SU-DHL-6 (cell line): ENCODE results near the gene TCF4.

Source experiments
- H2AFZ ChIP-seq: fragments of 200-600 bp; sonication (generic); 2 replicates; pipeline ENCODE4 v1.6.1; 2014; ENCODE audit warnings: low read depth, mild to moderate bottlenecking, moderate library complexity, mixed read lengths, antibody characterized with exemption, low read length; ENCODE audit not compliant: severe bottlenecking
- H3F3A ChIP-seq: fragments of 200-600 bp; shearing (Covaris generic); 2 replicates; pipeline ENCODE4 v1.6.0; 2016; ENCODE audit warnings: antibody characterized with exemption, mild to moderate bottlenecking; ENCODE audit not compliant: insufficient read depth
- H3K27ac ChIP-seq: fragments of 200-600 bp; sonication (generic); 2 replicates; pipeline ENCODE4 v1.5.1; 2016; ENCODE audit warnings: low read depth, mild to moderate bottlenecking, low read length, moderate library complexity, mixed read lengths
- H3K27me3 ChIP-seq: fragments of 200-600 bp; sonication (generic), shearing (Covaris generic); 2 replicates; pipeline ENCODE4 v1.6.0; 2014; ENCODE audit warnings: mild to moderate bottlenecking, low read length
- H3K36me3 ChIP-seq: fragments of 200-600 bp; sonication (generic); 2 replicates; pipeline ENCODE4 v1.6.1; 2014; ENCODE audit warnings: mild to moderate bottlenecking, low read length, mixed read lengths
- H3K4me2 ChIP-seq: fragments of 300-600, 200-600 bp; shearing (Covaris generic), sonication (generic); 2 replicates; pipeline ENCODE4 v1.6.0; 2014; ENCODE audit warnings: low read length, low read depth, mild to moderate bottlenecking; ENCODE audit not compliant: poor library complexity, severe bottlenecking
- H3K4me3 ChIP-seq: fragments of 200-600 bp; sonication (generic); 2 replicates; pipeline ENCODE4 v1.5.1; 2014; ENCODE audit warnings: antibody characterized with exemption, low read length, mild to moderate bottlenecking, mixed read lengths; ENCODE audit not compliant: insufficient read depth, poor library complexity, severe bottlenecking
- H3K79me2 ChIP-seq: fragments of 200-600 bp; sonication (generic); 2 replicates; pipeline ENCODE4 v1.6.1; 2014; ENCODE audit warnings: mild to moderate bottlenecking, low read length, moderate library complexity; ENCODE audit not compliant: insufficient read depth
- H3K9ac ChIP-seq: fragments of 200-600 bp; sonication (generic); 2 replicates; pipeline ENCODE4 v1.7.0; 2014; ENCODE audit warnings: mild to moderate bottlenecking, low read length
- H3K9me2 ChIP-seq: fragments of 200-600 bp; sonication (generic); replicated peaks from 2 replicates; pipeline ENCODE4 v1.6.1; 2014; ENCODE audit warnings: low read length; ENCODE audit not compliant: insufficient read depth
- H3K9me3 ChIP-seq: fragments of 200-600 bp; sonication (generic); 2 replicates; pipeline ENCODE4 v1.6.1; 2014; ENCODE audit warnings: low read length, mixed read lengths; ENCODE audit not compliant: insufficient read depth
- H4K20me1 ChIP-seq: fragments of 200-600 bp; sonication (generic); 2 replicates; pipeline ENCODE4 v1.6.1; 2014; ENCODE audit warnings: low read depth, mild to moderate bottlenecking, antibody characterized with exemption, low read length, moderate library complexity, mixed read lengths
- EZH2phosphoT487 ChIP-seq: fragments of 200-600 bp; sonication (generic), shearing (Covaris generic); conservative IDR thresholded peaks from 2 replicates; pipeline ENCODE4 v1.6.1; 2018; ENCODE audit warnings: mild to moderate bottlenecking, antibody characterized with exemption, low read length, moderate library complexity, mixed read lengths
- TF ChIP-seq, protein P1 (sequence below): fragments of 200-600 bp; sonication (generic); IDR thresholded peaks from one replicate; pipeline ENCODE4 v1.5.1; 2017; ENCODE audit warnings: antibody characterized with exemption, mild to moderate bottlenecking, low read length, moderate library complexity; ENCODE audit not compliant: insufficient read depth, poor library complexity, severe bottlenecking

Gene TCF4

DNA sequence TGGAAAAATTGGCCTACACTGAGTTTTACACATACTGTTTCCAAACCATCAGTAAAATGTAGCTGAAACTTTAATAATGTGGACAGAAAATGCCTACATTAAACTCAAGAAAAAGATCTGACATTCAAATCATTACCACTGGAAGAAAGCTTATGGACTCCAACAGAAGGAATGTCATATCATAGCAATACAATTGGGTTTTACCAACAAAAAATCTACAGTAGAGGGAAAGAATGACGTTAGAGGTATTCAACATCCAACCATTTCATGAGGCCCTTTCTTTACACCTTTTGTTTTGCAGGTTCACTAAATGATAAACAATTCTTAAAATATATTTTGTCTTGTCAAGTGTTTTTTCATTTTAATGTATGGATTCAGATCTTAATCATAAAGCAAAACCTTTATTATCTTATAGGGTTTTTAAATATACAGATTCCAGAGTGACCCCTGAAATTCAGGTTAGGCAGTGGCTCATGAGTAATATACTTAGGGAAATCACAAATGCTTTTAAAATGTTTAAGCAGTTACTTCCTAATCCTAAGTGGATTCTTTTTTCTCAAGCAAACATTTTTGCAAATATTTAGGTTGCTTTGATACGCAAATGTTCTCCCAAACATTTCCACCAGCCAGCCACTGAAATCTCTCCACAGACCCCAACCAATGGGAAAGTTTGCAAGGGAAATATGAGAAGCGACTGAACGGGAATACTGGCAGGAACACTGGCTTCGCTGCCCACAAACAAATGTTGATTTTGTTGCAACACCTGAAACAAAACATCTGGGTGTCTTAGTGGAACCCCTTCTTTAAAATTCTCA is 168.7 kb downstream of the TCF4 start:
- H3K9ac ChIP-seq: no peak overlapping the region
- no peak overlapping the region for H3K4me2 ChIP-seq
- no peaks in the 10 kb centered on the region for H3K9me3 ChIP-seq
- no peaks in the 10 kb centered on the region for H4K20me1 ChIP-seq
- no peak overlapping the region for H3K4me3 ChIP-seq
- no peak overlapping the region for H3K27ac ChIP-seq
- H3K36me3 ChIP-seq: no peaks in the 10 kb centered on the region
- no peaks in the 10 kb centered on the region for H3F3A ChIP-seq
- no peaks in the 10 kb centered on the region for H3K79me2 ChIP-seq
- H3K9me2 ChIP-seq: no peaks in the 10 kb centered on the region
- TF ChIP-seq, protein P1, sequence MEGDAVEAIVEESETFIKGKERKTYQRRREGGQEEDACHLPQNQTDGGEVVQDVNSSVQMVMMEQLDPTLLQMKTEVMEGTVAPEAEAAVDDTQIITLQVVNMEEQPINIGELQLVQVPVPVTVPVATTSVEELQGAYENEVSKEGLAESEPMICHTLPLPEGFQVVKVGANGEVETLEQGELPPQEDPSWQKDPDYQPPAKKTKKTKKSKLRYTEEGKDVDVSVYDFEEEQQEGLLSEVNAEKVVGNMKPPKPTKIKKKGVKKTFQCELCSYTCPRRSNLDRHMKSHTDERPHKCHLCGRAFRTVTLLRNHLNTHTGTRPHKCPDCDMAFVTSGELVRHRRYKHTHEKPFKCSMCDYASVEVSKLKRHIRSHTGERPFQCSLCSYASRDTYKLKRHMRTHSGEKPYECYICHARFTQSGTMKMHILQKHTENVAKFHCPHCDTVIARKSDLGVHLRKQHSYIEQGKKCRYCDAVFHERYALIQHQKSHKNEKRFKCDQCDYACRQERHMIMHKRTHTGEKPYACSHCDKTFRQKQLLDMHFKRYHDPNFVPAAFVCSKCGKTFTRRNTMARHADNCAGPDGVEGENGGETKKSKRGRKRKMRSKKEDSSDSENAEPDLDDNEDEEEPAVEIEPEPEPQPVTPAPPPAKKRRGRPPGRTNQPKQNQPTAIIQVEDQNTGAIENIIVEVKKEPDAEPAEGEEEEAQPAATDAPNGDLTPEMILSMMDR: no peak
- no peak for TF ChIP-seq EZH2phosphoT487
- no peak overlapping the region for H2AFZ ChIP-seq
- no peaks in the 10 kb centered on the region for H3K27me3 ChIP-seq

DNA sequence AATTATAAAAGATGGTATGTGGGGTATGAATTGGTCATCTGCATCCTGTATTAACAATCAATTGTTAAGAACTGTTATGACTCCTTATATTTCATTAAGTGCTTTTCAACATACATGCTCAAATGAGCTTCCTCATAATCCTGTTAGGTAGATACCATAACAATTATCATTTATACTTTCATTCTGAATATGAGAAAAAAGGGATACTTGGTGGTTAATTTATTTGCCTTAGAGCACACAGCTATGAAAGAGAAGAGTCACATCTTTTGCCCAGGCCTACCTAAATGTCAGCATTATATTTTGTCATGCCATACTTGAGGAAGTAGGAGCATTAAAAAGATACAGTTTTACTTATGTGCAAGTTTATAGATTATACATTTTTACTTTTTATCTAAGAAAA is 169.6 kb downstream of the TCF4 start:
- Histone ChIP-seq H3K9ac (no peak overlapping the region), H3K36me3 (no peaks in the 10 kb centered on the region), H3K79me2 (no peaks in the 10 kb centered on the region), H2AFZ (no peak overlapping the region), H3K9me3 (no peaks in the 10 kb centered on the region), H3K4me2 (no peak overlapping the region), H3F3A (no peaks in the 10 kb centered on the region), H3K27ac (no peak overlapping the region), H3K9me2 (no peaks in the 10 kb centered on the region), H4K20me1 (no peaks in the 10 kb centered on the region), H3K27me3 (no peaks in the 10 kb centered on the region), H3K4me3 (no peak overlapping the region)
- TF ChIP-seq EZH2phosphoT487: no peak
- TF ChIP-seq, protein P1: no peak

DNA sequence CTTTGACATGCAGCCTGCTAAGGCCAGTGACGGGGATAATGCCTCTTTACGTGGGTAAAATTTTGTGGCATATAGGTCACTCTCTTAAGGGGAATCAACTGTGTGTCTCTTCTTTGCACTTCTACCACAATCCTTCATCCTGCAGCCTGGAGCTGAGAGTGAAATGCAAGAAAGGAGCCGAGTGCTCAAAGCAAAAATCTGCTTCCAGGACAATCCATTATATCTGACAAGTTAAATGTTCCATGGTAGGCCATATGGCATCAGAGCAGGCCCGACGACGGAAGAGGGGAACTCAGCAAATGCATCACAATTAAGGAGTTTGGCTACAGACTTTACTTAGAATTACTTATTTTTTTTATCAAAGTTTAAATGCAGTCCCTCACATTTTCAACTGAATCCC is 171.2 kb downstream of the TCF4 start:
- no peak overlapping the region for H3K4me3 ChIP-seq
- H3K4me2 ChIP-seq: no peak overlapping the region
- no peaks in the 10 kb centered on the region for H3K36me3 ChIP-seq
- TF ChIP-seq EZH2phosphoT487: no peak
- TF ChIP-seq, protein P1: no peak
- no peaks in the 10 kb centered on the region for H3F3A ChIP-seq
- H3K79me2 ChIP-seq: no peaks in the 10 kb centered on the region
- no peaks in the 10 kb centered on the region for H3K27me3 ChIP-seq
- no peak overlapping the region for H3K9ac ChIP-seq
- H2AFZ ChIP-seq: no peak overlapping the region
- no peaks in the 10 kb centered on the region for H4K20me1 ChIP-seq
- H3K9me2 ChIP-seq: no peaks in the 10 kb centered on the region
- H3K27ac ChIP-seq: no peak overlapping the region
- no peaks in the 10 kb centered on the region for H3K9me3 ChIP-seq
